ENCODE results near the gene HOMER3. TPM values are rescaled to one million over a fixed set of nuclear protein-coding genes. Genes with fewer than 3 reads are reported as not detected.

The HOMER3 gene
- total RNA-seq = not detected

- Mint-ChIP-seq H3K4me1 (peaks cover 7% of the 10 kb centered on the region), H3K9me3 (no peaks in the 10 kb centered on the region), H3K4me3 (no peak within 1 kb of the TSS), H3K27me3 (peaks cover 37% of the 10 kb centered on the region), H3K36me3 (ENCODE audit: low read depth) (no peaks in the 10 kb centered on the region), H3K27ac (no peak within 1 kb of the TSS)
- POLR2A ChIA-PET = no interaction called here
- CTCF ChIA-PET = no interaction called here
- peak; percentile 75 for DNase-seq
Observed at GRCh38 chr19:18940769-18941627, at the start of gene HOMER3. Gene HOMER3, minus strand, starts transcription at chr19:18941217. Its CDS starts 2,235 bp downstream, at chr19:18938982.

- peaks cover 30% of the 10 kb centered on the region for H3K36me3 Mint-ChIP-seq (ENCODE audit: low read depth)
- ChIA-PET POLR2A (no interaction called here), CTCF (no interaction called here)
- H3K27me3 Mint-ChIP-seq = peaks cover 15% of the 10 kb centered on the region
- no peaks in the 10 kb centered on the region for H3K9me3 Mint-ChIP-seq
- H3K4me3 Mint-ChIP-seq = no peak overlapping the region
- DNase-seq = no peak
- H3K27ac Mint-ChIP-seq = no peak overlapping the region
- no peaks in the 10 kb centered on the region for H3K4me1 Mint-ChIP-seq
Observed at GRCh38 chr19:18990128-18990708, 49.2 kb upstream of the HOMER3 start.

- H3K4me3 Mint-ChIP-seq = no peak overlapping the region
- H3K27me3 Mint-ChIP-seq = peaks cover 21% of the 10 kb centered on the region
- H3K27ac Mint-ChIP-seq = no peak overlapping the region
- no peaks in the 10 kb centered on the region for H3K4me1 Mint-ChIP-seq
- DNase-seq = no peak
- H3K36me3 Mint-ChIP-seq (ENCODE audit: low read depth) = peaks cover 23% of the 10 kb centered on the region
- CTCF ChIA-PET = no interaction called here
- H3K9me3 Mint-ChIP-seq = no peaks in the 10 kb centered on the region
- POLR2A ChIA-PET = no interaction called here
Observed at GRCh38 chr19:18989316-18989715, 48.3 kb upstream of the HOMER3 start.

GRCh38 chr19:18987456-18987855 lies 46.4 kb upstream of the HOMER3 start:
- Mint-ChIP-seq H3K9me3 (no peaks in the 10 kb centered on the region), H3K27ac (no peak overlapping the region), H3K4me3 (no peak overlapping the region), H3K4me1 (no peaks in the 10 kb centered on the region), H3K27me3 (peaks cover 25% of the 10 kb centered on the region), H3K36me3 (ENCODE audit: low read depth) (peaks cover 6% of the 10 kb centered on the region)
- ChIA-PET CTCF (interaction anchor here (0.7 kb wide), 1 partner anchor 68 kb away, joined by 3 read pairs; the partner anchor contains the start of genes COPE and DDX49), POLR2A (no interaction called here)
- no peak for DNase-seq

GRCh38 chr19:18985257-18985656 lies 44.2 kb upstream of the HOMER3 start:
- CTCF ChIA-PET = no interaction called here
- Mint-ChIP-seq H3K27me3 (peaks cover 25% of the 10 kb centered on the region), H3K9me3 (no peaks in the 10 kb centered on the region), H3K4me1 (no peaks in the 10 kb centered on the region), H3K36me3 (ENCODE audit: low read depth) (no peaks in the 10 kb centered on the region), H3K4me3 (no peak overlapping the region), H3K27ac (no peak overlapping the region)
- no peak for DNase-seq
- POLR2A ChIA-PET = no interaction called here

- POLR2A ChIA-PET = no interaction called here
- H3K4me1 Mint-ChIP-seq = no peaks in the 10 kb centered on the region
- H3K9me3 Mint-ChIP-seq = no peaks in the 10 kb centered on the region
Observed at GRCh38 chr19:18984251-18984650, 43.2 kb upstream of the HOMER3 start.

GRCh38 chr19:18982669-18983068 lies 41.7 kb upstream of the HOMER3 start:
- DNase-seq = no peak
- Mint-ChIP-seq H3K4me1 (no peaks in the 10 kb centered on the region), H3K27me3 (peaks cover 25% of the 10 kb centered on the region), H3K36me3 (ENCODE audit: low read depth) (no peaks in the 10 kb centered on the region), H3K27ac (no peak overlapping the region), H3K9me3 (no peaks in the 10 kb centered on the region), H3K4me3 (no peak overlapping the region)
- CTCF ChIA-PET = interaction anchor here (0.6 kb wide), 1 partner anchor 72 kb away, joined by 3 read pairs; no protein-coding TSS in a partner anchor
- POLR2A ChIA-PET = no interaction called here

More at GRCh38 chr19:18984251-18984650, 43.2 kb upstream of the HOMER3 start:
- Mint-ChIP-seq H3K27ac (no peak overlapping the region), H3K4me3 (no peak overlapping the region), H3K27me3 (peaks cover 25% of the 10 kb centered on the region), H3K36me3 (ENCODE audit: low read depth) (no peaks in the 10 kb centered on the region)
- CTCF ChIA-PET = no interaction called here
- no peak for DNase-seq

- CTCF ChIA-PET = no interaction called here
- H3K4me1 Mint-ChIP-seq = no peaks in the 10 kb centered on the region
- no peak overlapping the region for H3K4me3 Mint-ChIP-seq
- H3K27ac Mint-ChIP-seq = no peak overlapping the region
- no peak for DNase-seq
- peaks cover 13% of the 10 kb centered on the region for H3K27me3 Mint-ChIP-seq
- H3K9me3 Mint-ChIP-seq = no peaks in the 10 kb centered on the region
- H3K36me3 Mint-ChIP-seq (ENCODE audit: low read depth) = no peaks in the 10 kb centered on the region
- POLR2A ChIA-PET = no interaction called here
Observed at GRCh38 chr19:18980432-18981020, 39.5 kb upstream of the HOMER3 start.

GRCh38 chr19:18978616-18979015 lies 37.6 kb upstream of the HOMER3 start:
- H3K4me3 Mint-ChIP-seq = no peak overlapping the region
- POLR2A ChIA-PET = no interaction called here

GRCh38 chr19:18975869-18976268 lies 34.9 kb upstream of the HOMER3 start:
- POLR2A ChIA-PET = no interaction called here
- H3K36me3 Mint-ChIP-seq (ENCODE audit: low read depth) = no peaks in the 10 kb centered on the region
- no peak overlapping the region for H3K4me3 Mint-ChIP-seq
- peaks cover 3% of the 10 kb centered on the region for H3K4me1 Mint-ChIP-seq
- H3K27ac Mint-ChIP-seq = no peak overlapping the region
- DNase-seq = no peak
- H3K27me3 Mint-ChIP-seq = no peaks in the 10 kb centered on the region
- no peaks in the 10 kb centered on the region for H3K9me3 Mint-ChIP-seq
- CTCF ChIA-PET = no interaction called here

More at GRCh38 chr19:18978616-18979015, 37.6 kb upstream of the HOMER3 start:
- no peak for DNase-seq
- H3K4me1 Mint-ChIP-seq = no peaks in the 10 kb centered on the region
- H3K36me3 Mint-ChIP-seq (ENCODE audit: low read depth) = no peaks in the 10 kb centered on the region
- H3K27ac Mint-ChIP-seq = no peak overlapping the region
- H3K9me3 Mint-ChIP-seq = no peaks in the 10 kb centered on the region
- CTCF ChIA-PET = no interaction called here
- peaks cover 3% of the 10 kb centered on the region for H3K27me3 Mint-ChIP-seq

- H3K9me3 Mint-ChIP-seq = no peaks in the 10 kb centered on the region
- peaks cover 3% of the 10 kb centered on the region for H3K4me1 Mint-ChIP-seq
- ChIA-PET CTCF (no interaction called here), POLR2A (no interaction called here)
- H3K36me3 Mint-ChIP-seq (ENCODE audit: low read depth) = no peaks in the 10 kb centered on the region
- no peak overlapping the region for H3K27ac Mint-ChIP-seq
- H3K27me3 Mint-ChIP-seq = no peaks in the 10 kb centered on the region
- H3K4me3 Mint-ChIP-seq = no peak overlapping the region
- no peak for DNase-seq
Observed at GRCh38 chr19:18975011-18975410, 34.0 kb upstream of the HOMER3 start.

GRCh38 chr19:18972851-18973250 lies 31.8 kb upstream of the HOMER3 start:
- no peaks in the 10 kb centered on the region for H3K9me3 Mint-ChIP-seq
- no peaks in the 10 kb centered on the region for H3K27me3 Mint-ChIP-seq
- H3K27ac Mint-ChIP-seq = no peak overlapping the region
- peaks cover 3% of the 10 kb centered on the region for H3K4me1 Mint-ChIP-seq
- no peak overlapping the region for H3K4me3 Mint-ChIP-seq
- CTCF ChIA-PET = interaction anchor here (0.7 kb wide), 1 partner anchor 70 kb away, joined by 3 read pairs; no protein-coding TSS in a partner anchor
- no peak for DNase-seq
- no peaks in the 10 kb centered on the region for H3K36me3 Mint-ChIP-seq (ENCODE audit: low read depth)
- POLR2A ChIA-PET = no interaction called here

- ChIA-PET CTCF (interaction anchor here (0.7 kb wide), 2 partner anchors 9 to 70 kb away, joined by 3 read pairs; no protein-coding TSS in a partner anchor), POLR2A (interaction anchor here (0.6 kb wide), 1 partner anchor 157 kb away, joined by 3 read pairs; no protein-coding TSS in a partner anchor)
- Mint-ChIP-seq H3K36me3 (ENCODE audit: low read depth) (no peaks in the 10 kb centered on the region), H3K4me3 (no peak overlapping the region), H3K9me3 (no peaks in the 10 kb centered on the region), H3K4me1 (peaks cover 5% of the 10 kb centered on the region), H3K27me3 (no peaks in the 10 kb centered on the region), H3K27ac (no peak overlapping the region)
- no peak for DNase-seq
Observed at GRCh38 chr19:18972301-18972811, 31.3 kb upstream of the HOMER3 start.

Measured in activated CD4-positive, alpha-beta memory T cell treated with anti-CD3 and anti-CD28 coated beads, Interleukin-2, amount 10 ng/mL, durations not matched to agents 7 days and 5 days (primary cell).